Stimulated activated CD8-positive, alpha-beta memory T cell treated with anti-CD3 and anti-CD28 coated beads, Interleukin-15, amount 100 ng/mL, for 48 hours (primary cell): Measurements from ENCODE around the gene ZNF227.
"Not testable (repeated sequence)": the region's sequence is repeated elsewhere in the genome, so short reads cannot be mapped to it uniquely, and the experiment has no call there.

Experiments
- DNase-seq, 2 donors: peaks; one replicate each; pipeline ENCODE4 v3.0.0-alpha.2; 2020; ENCODE audit warnings: low read depth in 2 of 2

Gene ZNF227

GRCh38 chr19:44212250-44212865 is at the start of gene ZNF227:
Gene ZNF227, plus strand, starts transcription at chr19:44212532. Its CDS starts 5,261 bp downstream, at chr19:44217793.
- DNase-seq: peak; percentile 72 to 75

GRCh38 chr19:44163789-44164188 is 48.5 kb upstream of the ZNF227 start:
- DNase-seq: no peak

- no peak for DNase-seq
Measured at GRCh38 chr19:44164327-44164672, 48.0 kb upstream of the ZNF227 start.

GRCh38 chr19:44164673-44165512 is 47.4 kb upstream of the ZNF227 start, which contains the start of gene ZNF226:
Gene ZNF226, plus strand, starts transcription at chr19:44165100. Its CDS starts 4,981 bp downstream, at chr19:44170081.
- peak; percentile 69 to 77 for DNase-seq

- not testable (repeated sequence) for DNase-seq
Measured at GRCh38 chr19:44170660-44171059, 41.7 kb upstream of the ZNF227 start.

GRCh38 chr19:44176590-44176989 is 35.7 kb upstream of the ZNF227 start:
- no peak for DNase-seq

- DNase-seq: no peak
Measured at GRCh38 chr19:44180968-44181367, 31.4 kb upstream of the ZNF227 start.

- DNase-seq: no peak
Measured at GRCh38 chr19:44182145-44182544, 30.2 kb upstream of the ZNF227 start.

GRCh38 chr19:44190020-44190419 is 22.3 kb upstream of the ZNF227 start:
- no peak for DNase-seq

GRCh38 chr19:44192127-44192526 is 20.2 kb upstream of the ZNF227 start:
- DNase-seq: no peak

- DNase-seq: no peak
Measured at GRCh38 chr19:44196772-44197171, 15.6 kb upstream of the ZNF227 start.

- DNase-seq: no peak
Measured at GRCh38 chr19:44202470-44202869, 9.9 kb upstream of the ZNF227 start.

GRCh38 chr19:44202974-44203373 is 9.4 kb upstream of the ZNF227 start:
- DNase-seq: no peak

- not testable (repeated sequence) for DNase-seq
Measured at GRCh38 chr19:44203877-44204276, 8.5 kb upstream of the ZNF227 start.

GRCh38 chr19:44204772-44205171 is 7.6 kb upstream of the ZNF227 start:
- no peak for DNase-seq

- peak; percentile 66 to 71 for DNase-seq
Measured at GRCh38 chr19:44207126-44207803, 5.1 kb upstream of the ZNF227 start.

- no peak for DNase-seq
Measured at GRCh38 chr19:44212866-44213346, 574 bp downstream of the ZNF227 start.

GRCh38 chr19:44219926-44220325 is 7.6 kb downstream of the ZNF227 start:
- DNase-seq: not testable (repeated sequence)

- not testable (repeated sequence) for DNase-seq
Measured at GRCh38 chr19:44220761-44221160, 8.4 kb downstream of the ZNF227 start.

- not testable (repeated sequence) for DNase-seq
Measured at GRCh38 chr19:44221291-44221690, 9.0 kb downstream of the ZNF227 start.

- DNase-seq: no peak
Measured at GRCh38 chr19:44228318-44228717, 16.0 kb downstream of the ZNF227 start.

GRCh38 chr19:44232867-44233266 is 20.5 kb downstream of the ZNF227 start:
- no peak for DNase-seq
